ENCODE measurements around the gene GRIK2.

DNA sequence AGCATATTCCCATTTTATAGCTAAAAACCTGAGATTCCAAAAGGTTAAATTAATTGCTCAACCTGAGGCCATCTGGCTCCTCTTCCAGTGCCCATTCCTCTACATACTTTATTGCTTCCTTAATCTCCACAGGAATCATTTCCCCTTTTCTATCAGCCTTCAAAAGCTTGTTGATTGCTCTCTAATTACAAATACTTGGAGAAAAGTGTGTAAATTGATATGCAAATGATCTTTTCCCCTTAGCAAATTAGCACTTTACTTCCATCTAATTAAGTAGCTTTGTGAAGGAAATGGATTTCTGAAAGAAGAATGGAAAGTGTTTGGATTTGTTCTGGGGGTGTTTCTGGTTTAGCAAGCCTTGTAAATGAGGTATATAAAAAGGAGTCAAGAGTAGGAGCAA, 323.3 kb downstream of the GRIK2 start:
- TF ChIP-seq CTCF (IDR thresholded peaks at IDR 0.05): no peak
- TF ChIP-seq POLR2A (IDR thresholded peaks at IDR 0.05): no peak

All from thyroid gland (tissue), 4 donors.